Osteocyte (in vitro differentiated cells): ENCODE results near the gene CPNE8. TPM values are rescaled to one million over a fixed set of nuclear protein-coding genes. Genes with fewer than 3 reads are reported as not detected.

Experiments used
- DNase-seq: peaks from one replicate; pipeline ENCODE4 v3.0.0; 2021; ENCODE audit warnings: mixed read lengths; ENCODE audit not compliant: unreplicated experiment; ENCODE audit errors: extremely low spot score
- H3K27ac Mint-ChIP-seq: one replicate; pipeline ENCODE4 v1.8.0; 2021; ENCODE audit warnings: mild to moderate bottlenecking, mixed read lengths; ENCODE audit not compliant: unreplicated experiment
- H3K27me3 Mint-ChIP-seq: one replicate; pipeline ENCODE4 v1.8.0; 2021; ENCODE audit warnings: mixed read lengths; ENCODE audit not compliant: unreplicated experiment
- H3K36me3 Mint-ChIP-seq: one replicate; pipeline ENCODE4 v1.8.0; 2021; ENCODE audit warnings: mixed read lengths; ENCODE audit not compliant: unreplicated experiment
- H3K4me1 Mint-ChIP-seq: one replicate; pipeline ENCODE4 v1.8.0; 2021; ENCODE audit warnings: mixed read lengths; ENCODE audit not compliant: unreplicated experiment
- H3K4me3 Mint-ChIP-seq: one replicate; pipeline ENCODE4 v1.8.0; 2021; ENCODE audit warnings: mild to moderate bottlenecking, moderate library complexity, mixed read lengths; ENCODE audit not compliant: unreplicated experiment
- H3K9me3 Mint-ChIP-seq: one replicate; pipeline ENCODE4 v1.8.0; 2021; ENCODE audit warnings: mixed read lengths; ENCODE audit not compliant: unreplicated experiment
- CTCF ChIP-seq: fragments of 200-600 bp; sonication (generic); IDR thresholded peaks from 2 replicates; pipeline ENCODE4 v1.5.0; 2021; ENCODE audit warnings: antibody characterized with exemption, mild to moderate bottlenecking, moderate library complexity
- total RNA-seq: library from RNA; stranded (reverse); gene quantifications from 2 replicates; pipeline ENCODE4 v1.2.1, GENCODE V29; 2021

CPNE8 gene
- total RNA-seq, 1 donor from 2014 or later: 8.7 TPM

DNA sequence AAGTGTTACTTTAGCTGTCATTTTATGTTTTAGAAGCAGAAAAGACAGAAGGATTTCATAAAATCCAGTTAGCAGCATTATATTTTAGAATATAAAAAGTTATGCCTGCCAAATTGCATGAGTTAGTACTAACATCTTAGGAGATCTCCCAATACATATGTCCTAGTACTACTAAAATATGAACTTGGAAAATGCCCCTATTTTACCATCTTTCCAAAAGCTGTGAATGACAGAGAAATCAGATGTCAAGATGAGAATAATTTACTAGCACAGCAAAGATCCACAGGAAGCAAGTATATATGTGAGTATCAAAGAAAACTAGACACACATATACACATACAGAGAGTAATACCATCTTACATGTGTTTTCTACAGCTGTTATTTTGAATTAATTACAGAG is 196.9 kb downstream of the CPNE8 start:
- Mint-ChIP-seq H3K9me3 (no peaks in the 10 kb centered on the region), H3K4me3 (no peak overlapping the region), H3K4me1 (peaks cover 6% of the 10 kb centered on the region), H3K27ac (no peak overlapping the region), H3K27me3 (no peaks in the 10 kb centered on the region), H3K36me3 (no peaks in the 10 kb centered on the region)
- no peak for TF ChIP-seq CTCF
- no peak for DNase-seq

- no peak for DNase-seq
- Mint-ChIP-seq H3K36me3 (no peaks in the 10 kb centered on the region), H3K4me1 (peaks cover 6% of the 10 kb centered on the region), H3K27ac (no peak overlapping the region), H3K9me3 (no peaks in the 10 kb centered on the region), H3K27me3 (no peaks in the 10 kb centered on the region), H3K4me3 (no peak overlapping the region)
- TF ChIP-seq CTCF: no peak
Observed at GRCh38 chr12:38707648-38708047, 197.7 kb downstream of the CPNE8 start.

GRCh38 chr12:38697289-38697688 is 208.1 kb downstream of the CPNE8 start:
- H3K36me3 Mint-ChIP-seq: peaks cover 5% of the 10 kb centered on the region
- no peak overlapping the region for H3K4me3 Mint-ChIP-seq

GRCh38 chr12:38695057-38695456 is 210.3 kb downstream of the CPNE8 start:
- TF ChIP-seq CTCF: no peak
- Mint-ChIP-seq H3K27ac (no peak overlapping the region), H3K9me3 (peaks cover 5% of the 10 kb centered on the region), H3K4me1 (no peaks in the 10 kb centered on the region), H3K27me3 (no peaks in the 10 kb centered on the region), H3K36me3 (peaks cover under 1% of the 10 kb centered on the region), H3K4me3 (no peak overlapping the region)
- no peak for DNase-seq

More at GRCh38 chr12:38697289-38697688, 208.1 kb downstream of the CPNE8 start:
- no peak for TF ChIP-seq CTCF
- Mint-ChIP-seq H3K4me1 (no peaks in the 10 kb centered on the region), H3K9me3 (peaks cover 5% of the 10 kb centered on the region), H3K27ac (no peak overlapping the region), H3K27me3 (no peaks in the 10 kb centered on the region)
- no peak for DNase-seq

GRCh38 chr12:38691164-38691563 is 214.2 kb downstream of the CPNE8 start:
- Mint-ChIP-seq H3K27ac (no peak overlapping the region), H3K4me1 (peaks cover 3% of the 10 kb centered on the region), H3K36me3 (peaks cover 3% of the 10 kb centered on the region), H3K4me3 (no peak overlapping the region), H3K9me3 (peaks cover 4% of the 10 kb centered on the region), H3K27me3 (no peaks in the 10 kb centered on the region)
- DNase-seq: no peak
- no peak for TF ChIP-seq CTCF
